ENCODE results near the gene ESYT2. TPM values are rescaled to one million over a fixed set of nuclear protein-coding genes. Genes with fewer than 3 reads are reported as not detected.

ESYT2 gene
- total and polyA plus RNA-seq, 9 of the 15 experiments (the other 6 are each of a cell fraction or from before 2014, with no cell fraction given), result 5.8 to 86.9 (median 64.7) TPM

DNA sequence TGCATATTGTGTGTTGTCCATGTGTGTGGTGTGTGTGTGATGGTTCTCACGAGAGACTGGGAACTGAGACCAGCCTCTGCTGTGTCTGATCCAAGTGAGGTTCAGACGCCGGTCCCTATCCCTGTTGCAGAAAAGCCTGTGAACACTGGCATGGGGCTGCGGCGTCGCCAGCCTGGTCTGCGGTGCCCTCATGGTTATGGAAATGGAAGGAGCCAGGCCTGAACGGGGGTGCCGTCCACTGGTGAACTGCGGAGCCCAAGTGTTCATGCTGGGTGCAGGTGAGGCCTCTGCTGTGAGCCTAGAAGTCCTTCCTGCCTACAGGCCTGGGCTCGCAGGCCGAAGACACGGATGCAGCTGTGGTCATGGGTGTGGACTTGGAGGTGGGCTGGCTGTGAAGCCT is 106.0 kb downstream of the ESYT2 start:
- Histone ChIP-seq H3K36me3 (ENCODE audit: control insufficient read depth, insufficient read depth, low read length) (no peaks in the 10 kb centered on the region), H3K9ac (ENCODE audit: insufficient read depth in 1 of 2, low read depth in 2 of 2, low read length in 2 of 2) (peak overlapping the region in 1 of 2 experiments; percentile 62; a peak in 1 of 4 replicates), H4K20me1 (replicated peaks; ENCODE audit: control insufficient read depth, insufficient read depth, low read length) (no peaks in the 10 kb centered on the region), H3K27ac (ENCODE audit: extremely low read depth, low read depth, low read length) (no peak overlapping the region), H3K4me2 (ENCODE audit: insufficient read depth, low read length) (no peak overlapping the region), H3K9me3 (replicated peaks; ENCODE audit: control insufficient read depth, insufficient read depth, low read depth, low read length) (no peaks in the 10 kb centered on the region), H3K4me1 (replicated peaks in 1 of 2; ENCODE audit: control insufficient read depth in 2 of 2, insufficient read depth in 2 of 2, low read length in 2 of 2) (peaks cover 4 to 5% of the 10 kb centered on the region in 2 experiments; a peak in 4 of 5 replicates), H3K4me3 (no peak overlapping the region), H2AFZ (ENCODE audit: low read depth, low read length) (0 out of 2 replicates have a peak overlapping the region, but pooled peaks have one; percentile 0), H3K27me3 (ENCODE audit: control insufficient read depth in 2 of 2, insufficient read depth in 2 of 2, low read length in 2 of 2) (peaks cover 0 to 5% of the 10 kb centered on the region in 2 experiments; a peak in 1 of 5 replicates), H3K9me1 (ENCODE audit: control insufficient read depth, insufficient read depth, low read length) (no peaks in the 10 kb centered on the region), H3K79me2 (ENCODE audit: control insufficient read depth, insufficient read depth, low read length) (no peaks in the 10 kb centered on the region)
- intact Hi-C loops (cut with micrococcal nuclease) (no loop called here), in situ Hi-C loops (cut with MboI) (no loop called here)
- 71% methylated on average over 12 of the region's 13 CpGs for WGBS (ENCODE audit: insufficient coverage, low coverage, missing lambda C conversion rate)
- DNase-seq (ENCODE audit: extremely low read depth in 1 of 4, low spot score in 3 of 4) (no peak), FAIRE-seq (no peak), ATAC-seq (peak; percentile 9; the same call in 1 of the 3 replicates)
- ChIA-PET POLR2A (interaction anchor here (1.2 kb wide), 1 partner anchor 9 kb away, joined by 3 read pairs; no protein-coding TSS in a partner anchor), CTCF (ENCODE audit: low intra/inter-chr PET ratio) (no interaction called here)
- no TSS peak for BruUV-seq (replicated peaks)
- TF ChIP-seq, protein P1, sequence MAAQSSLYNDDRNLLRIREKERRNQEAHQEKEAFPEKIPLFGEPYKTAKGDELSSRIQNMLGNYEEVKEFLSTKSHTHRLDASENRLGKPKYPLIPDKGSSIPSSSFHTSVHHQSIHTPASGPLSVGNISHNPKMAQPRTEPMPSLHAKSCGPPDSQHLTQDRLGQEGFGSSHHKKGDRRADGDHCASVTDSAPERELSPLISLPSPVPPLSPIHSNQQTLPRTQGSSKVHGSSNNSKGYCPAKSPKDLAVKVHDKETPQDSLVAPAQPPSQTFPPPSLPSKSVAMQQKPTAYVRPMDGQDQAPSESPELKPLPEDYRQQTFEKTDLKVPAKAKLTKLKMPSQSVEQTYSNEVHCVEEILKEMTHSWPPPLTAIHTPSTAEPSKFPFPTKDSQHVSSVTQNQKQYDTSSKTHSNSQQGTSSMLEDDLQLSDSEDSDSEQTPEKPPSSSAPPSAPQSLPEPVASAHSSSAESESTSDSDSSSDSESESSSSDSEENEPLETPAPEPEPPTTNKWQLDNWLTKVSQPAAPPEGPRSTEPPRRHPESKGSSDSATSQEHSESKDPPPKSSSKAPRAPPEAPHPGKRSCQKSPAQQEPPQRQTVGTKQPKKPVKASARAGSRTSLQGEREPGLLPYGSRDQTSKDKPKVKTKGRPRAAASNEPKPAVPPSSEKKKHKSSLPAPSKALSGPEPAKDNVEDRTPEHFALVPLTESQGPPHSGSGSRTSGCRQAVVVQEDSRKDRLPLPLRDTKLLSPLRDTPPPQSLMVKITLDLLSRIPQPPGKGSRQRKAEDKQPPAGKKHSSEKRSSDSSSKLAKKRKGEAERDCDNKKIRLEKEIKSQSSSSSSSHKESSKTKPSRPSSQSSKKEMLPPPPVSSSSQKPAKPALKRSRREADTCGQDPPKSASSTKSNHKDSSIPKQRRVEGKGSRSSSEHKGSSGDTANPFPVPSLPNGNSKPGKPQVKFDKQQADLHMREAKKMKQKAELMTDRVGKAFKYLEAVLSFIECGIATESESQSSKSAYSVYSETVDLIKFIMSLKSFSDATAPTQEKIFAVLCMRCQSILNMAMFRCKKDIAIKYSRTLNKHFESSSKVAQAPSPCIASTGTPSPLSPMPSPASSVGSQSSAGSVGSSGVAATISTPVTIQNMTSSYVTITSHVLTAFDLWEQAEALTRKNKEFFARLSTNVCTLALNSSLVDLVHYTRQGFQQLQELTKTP (IDR thresholded peaks at IDR 0.05; ENCODE audit: low read depth in 1 of 2, partially characterized antibody in 2 of 2), result no peak
- TF ChIP-seq, protein P2, sequence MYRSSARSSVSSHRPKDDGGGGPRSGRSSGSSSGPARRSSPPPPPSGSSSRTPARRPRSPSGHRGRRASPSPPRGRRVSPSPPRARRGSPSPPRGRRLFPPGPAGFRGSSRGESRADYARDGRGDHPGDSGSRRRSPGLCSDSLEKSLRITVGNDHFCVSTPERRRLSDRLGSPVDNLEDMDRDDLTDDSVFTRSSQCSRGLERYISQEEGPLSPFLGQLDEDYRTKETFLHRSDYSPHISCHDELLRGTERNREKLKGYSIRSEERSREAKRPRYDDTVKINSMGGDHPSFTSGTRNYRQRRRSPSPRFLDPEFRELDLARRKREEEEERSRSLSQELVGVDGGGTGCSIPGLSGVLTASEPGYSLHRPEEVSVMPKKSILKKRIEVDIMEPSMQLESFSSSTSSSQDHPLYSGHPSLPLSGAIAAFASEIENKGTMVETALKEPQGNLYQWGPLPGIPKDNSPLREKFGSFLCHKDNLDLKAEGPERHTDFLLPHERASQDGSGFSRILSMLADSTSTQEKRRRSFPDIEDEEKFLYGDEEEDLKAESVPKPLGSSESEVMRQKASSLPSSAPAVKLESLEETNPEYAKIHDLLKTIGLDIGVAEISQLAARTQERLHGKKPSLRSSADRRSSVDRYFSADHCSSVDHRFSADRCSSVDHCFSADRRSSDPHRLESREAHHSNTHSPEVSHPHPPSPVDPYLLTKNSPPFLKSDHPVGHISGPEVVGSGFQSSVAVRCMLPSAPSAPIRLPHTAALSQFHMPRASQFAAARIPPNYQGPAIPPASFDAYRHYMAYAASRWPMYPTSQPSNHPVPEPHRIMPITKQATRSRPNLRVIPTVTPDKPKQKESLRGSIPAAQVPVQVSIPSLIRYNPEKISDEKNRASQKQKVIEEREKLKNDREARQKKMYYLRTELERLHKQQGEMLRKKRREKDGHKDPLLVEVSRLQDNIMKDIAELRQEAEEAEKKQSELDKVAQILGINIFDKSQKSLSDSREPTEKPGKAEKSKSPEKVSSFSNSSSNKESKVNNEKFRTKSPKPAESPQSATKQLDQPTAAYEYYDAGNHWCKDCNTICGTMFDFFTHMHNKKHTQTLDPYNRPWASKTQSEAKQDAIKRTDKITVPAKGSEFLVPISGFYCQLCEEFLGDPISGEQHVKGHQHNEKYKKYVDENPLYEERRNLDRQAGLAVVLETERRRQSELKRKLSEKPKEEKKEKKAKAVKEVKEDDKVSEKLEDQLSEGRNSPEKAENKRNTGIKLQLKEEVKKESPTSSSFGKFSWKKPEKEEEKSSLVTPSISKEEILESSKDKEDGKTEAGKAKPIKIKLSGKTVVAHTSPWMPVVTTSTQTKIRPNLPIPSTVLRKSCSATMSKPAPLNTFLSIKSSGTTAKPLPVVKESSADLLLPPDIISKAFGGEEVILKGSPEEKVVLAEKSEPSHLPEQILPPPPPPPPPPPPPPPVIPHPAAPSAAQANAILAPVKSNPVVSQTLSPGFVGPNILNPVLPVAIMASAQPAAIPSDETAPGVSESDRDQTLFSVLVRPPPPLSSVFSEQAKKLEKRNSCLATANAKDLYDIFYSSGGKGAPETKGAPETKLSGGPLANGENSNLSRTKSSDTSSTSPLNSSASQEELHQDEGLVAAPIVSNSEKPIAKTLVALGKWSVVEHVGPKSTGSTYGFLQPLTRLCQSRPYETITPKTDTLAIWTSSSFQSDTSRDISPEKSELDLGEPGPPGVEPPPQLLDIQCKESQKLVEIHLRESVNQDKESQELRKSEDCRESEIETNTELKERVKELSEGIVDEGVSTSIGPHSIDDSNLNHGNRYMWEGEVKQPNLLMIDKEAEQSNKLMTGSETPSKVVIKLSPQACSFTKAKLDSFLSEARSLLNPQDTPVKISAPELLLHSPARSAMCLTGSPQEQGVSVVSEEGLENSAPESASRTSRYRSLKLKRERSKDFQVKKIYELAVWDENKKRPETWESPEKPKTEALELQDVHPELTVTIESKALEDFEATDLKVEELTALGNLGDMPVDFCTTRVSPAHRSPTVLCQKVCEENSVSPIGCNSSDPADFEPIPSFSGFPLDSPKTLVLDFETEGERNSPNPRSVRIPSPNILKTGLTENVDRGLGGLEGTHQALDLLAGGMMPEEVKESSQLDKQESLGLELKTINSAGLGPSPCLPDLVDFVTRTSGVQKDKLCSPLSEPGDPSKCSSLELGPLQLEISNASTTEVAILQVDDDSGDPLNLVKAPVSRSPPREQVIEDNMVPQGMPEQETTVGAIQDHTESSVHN (IDR thresholded peaks at IDR 0.05; ENCODE audit: borderline replicate concordance in 1 of 2, low read depth in 1 of 2), result no peak
- TF ChIP-seq RBBP5 (IDR thresholded peaks at IDR 0.05; ENCODE audit: borderline replicate concordance, insufficient read depth, low read length, poor library complexity, severe bottlenecking), result no peak
- TF ChIP-seq, protein P3, sequence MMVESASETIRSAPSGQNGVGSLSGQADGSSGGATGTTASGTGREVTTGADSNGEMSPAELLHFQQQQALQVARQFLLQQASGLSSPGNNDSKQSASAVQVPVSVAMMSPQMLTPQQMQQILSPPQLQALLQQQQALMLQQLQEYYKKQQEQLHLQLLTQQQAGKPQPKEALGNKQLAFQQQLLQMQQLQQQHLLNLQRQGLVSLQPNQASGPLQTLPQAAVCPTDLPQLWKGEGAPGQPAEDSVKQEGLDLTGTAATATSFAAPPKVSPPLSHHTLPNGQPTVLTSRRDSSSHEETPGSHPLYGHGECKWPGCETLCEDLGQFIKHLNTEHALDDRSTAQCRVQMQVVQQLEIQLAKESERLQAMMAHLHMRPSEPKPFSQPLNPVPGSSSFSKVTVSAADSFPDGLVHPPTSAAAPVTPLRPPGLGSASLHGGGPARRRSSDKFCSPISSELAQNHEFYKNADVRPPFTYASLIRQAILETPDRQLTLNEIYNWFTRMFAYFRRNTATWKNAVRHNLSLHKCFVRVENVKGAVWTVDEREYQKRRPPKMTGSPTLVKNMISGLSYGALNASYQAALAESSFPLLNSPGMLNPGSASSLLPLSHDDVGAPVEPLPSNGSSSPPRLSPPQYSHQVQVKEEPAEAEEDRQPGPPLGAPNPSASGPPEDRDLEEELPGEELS (CRISPR knock-in tag; IDR thresholded peaks at IDR 0.05; ENCODE audit: borderline replicate concordance), result no peak
- no peak for TF ChIP-seq MIER1 (IDR thresholded peaks at IDR 0.05; ENCODE audit: low read depth)
- no peak for TF ChIP-seq GTF2F1 (IDR thresholded peaks at IDR 0.05; ENCODE audit: low read depth, low read length)

All from K562 (cell line).